ENCODE measurements around the gene MKRN2. TPM values are rescaled to one million over a fixed set of nuclear protein-coding genes. Genes with fewer than 3 reads are reported as not detected.

The MKRN2 gene
- total RNA-seq, 3 donors from 2014 or later: 37.7 to 43.7 (median 37.8) TPM

GRCh38 chr3:12568747-12569146 is 11.9 kb downstream of the MKRN2 start:
- Mint-ChIP-seq H3K9me3 (peaks cover 14% of the 10 kb centered on the region), H3K4me1 (ENCODE audit: low read depth) (peaks cover 20% of the 10 kb centered on the region), H3K36me3 (ENCODE audit: insufficient read depth) (peaks cover 51% of the 10 kb centered on the region), H3K27me3 (ENCODE audit: low read depth) (no peaks in the 10 kb centered on the region), H3K4me3 (no peak overlapping the region)
- ATAC-seq: no peak
- no peak for DNase-seq

GRCh38 chr3:12569836-12570235 is 12.9 kb downstream of the MKRN2 start:
- DNase-seq: no peak
- no peak overlapping the region for H3K4me3 Mint-ChIP-seq
- no peak for ATAC-seq
- H3K4me1 Mint-ChIP-seq (ENCODE audit: low read depth): peaks cover 15% of the 10 kb centered on the region
- peaks cover 10% of the 10 kb centered on the region for H3K9me3 Mint-ChIP-seq
- no peaks in the 10 kb centered on the region for H3K27me3 Mint-ChIP-seq (ENCODE audit: low read depth)
- peaks cover 55% of the 10 kb centered on the region for H3K36me3 Mint-ChIP-seq (ENCODE audit: insufficient read depth)

- peaks cover 5% of the 10 kb centered on the region for H3K4me1 Mint-ChIP-seq (ENCODE audit: low read depth)
Measured at GRCh38 chr3:12571986-12572385, 15.1 kb downstream of the MKRN2 start.

DNA sequence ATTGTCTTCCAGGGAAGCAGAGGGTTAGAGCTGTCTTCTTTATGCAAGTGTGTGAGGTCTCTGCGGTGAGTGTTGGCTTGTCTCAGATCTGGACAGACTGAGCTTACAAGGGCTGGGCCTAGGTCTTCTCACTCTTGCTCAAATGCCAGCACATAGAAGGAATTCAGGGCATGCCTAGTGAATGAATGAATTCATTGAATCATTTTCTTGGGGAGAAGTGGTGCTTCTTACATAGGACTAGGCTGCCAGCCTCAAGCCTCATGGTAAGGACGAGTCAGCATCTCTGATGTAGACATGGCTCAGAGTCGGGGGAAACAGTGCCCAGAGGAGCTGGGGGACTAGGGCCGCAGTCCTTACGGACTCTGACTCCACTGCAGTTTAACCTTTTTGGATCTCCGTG is 17.2 kb downstream of the MKRN2 start:
- Mint-ChIP-seq H3K4me3 (no peak overlapping the region), H3K9me3 (peaks cover 9% of the 10 kb centered on the region), H3K4me1 (ENCODE audit: low read depth) (no peaks in the 10 kb centered on the region), H3K36me3 (ENCODE audit: insufficient read depth) (peaks cover 77% of the 10 kb centered on the region), H3K27me3 (ENCODE audit: low read depth) (no peaks in the 10 kb centered on the region)
- no peak for ATAC-seq
- DNase-seq: no peak

More at GRCh38 chr3:12571986-12572385, 15.1 kb downstream of the MKRN2 start:
- Mint-ChIP-seq H3K27me3 (ENCODE audit: low read depth) (no peaks in the 10 kb centered on the region), H3K4me3 (no peak overlapping the region), H3K9me3 (peaks cover 5% of the 10 kb centered on the region), H3K36me3 (ENCODE audit: insufficient read depth) (peaks cover 62% of the 10 kb centered on the region)
- ATAC-seq: no peak
- no peak for DNase-seq

DNA sequence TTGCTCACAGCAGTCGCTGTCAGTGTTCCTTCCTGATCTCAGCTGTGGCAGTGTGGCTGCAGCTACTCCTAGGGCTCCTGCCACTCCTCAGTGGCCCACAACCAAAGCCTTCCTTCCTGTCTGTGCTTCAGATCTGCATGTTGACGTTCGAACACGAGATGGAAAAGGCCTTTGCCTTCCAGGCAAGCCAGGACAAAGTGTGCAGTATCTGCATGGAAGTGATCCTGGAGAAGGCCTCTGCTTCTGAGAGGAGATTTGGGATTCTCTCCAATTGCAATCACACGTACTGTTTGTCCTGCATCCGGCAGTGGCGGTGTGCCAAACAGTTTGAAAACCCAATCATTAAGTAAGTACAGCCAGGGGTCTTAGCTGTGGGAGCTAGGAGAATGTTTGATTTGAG is 17.8 kb downstream of the MKRN2 start:
- no peak for ATAC-seq
- H3K36me3 Mint-ChIP-seq (ENCODE audit: insufficient read depth): peaks cover 80% of the 10 kb centered on the region

DNA sequence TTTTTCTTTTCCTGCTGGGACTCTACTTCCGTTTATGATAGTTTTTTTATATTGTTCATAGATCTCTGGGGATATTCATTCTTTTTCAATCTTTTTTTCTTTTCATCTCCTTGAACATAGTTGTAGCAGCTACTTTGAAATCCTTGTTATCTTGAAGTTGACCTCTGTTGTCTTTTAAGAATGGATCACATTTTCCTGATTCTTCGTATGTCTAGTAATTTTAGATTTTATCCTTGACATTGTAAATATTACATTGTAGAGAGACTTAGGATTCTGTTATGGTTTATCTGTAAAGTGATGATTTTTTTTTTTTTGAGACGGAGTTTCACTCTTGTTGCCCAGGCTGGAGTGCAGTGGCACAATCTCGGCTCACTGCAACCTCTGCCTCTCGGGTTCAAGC is 20.5 kb downstream of the MKRN2 start:
- Mint-ChIP-seq H3K4me1 (ENCODE audit: low read depth) (no peaks in the 10 kb centered on the region), H3K27me3 (ENCODE audit: low read depth) (no peaks in the 10 kb centered on the region), H3K36me3 (ENCODE audit: insufficient read depth) (peaks cover 68% of the 10 kb centered on the region), H3K4me3 (no peak overlapping the region), H3K9me3 (peaks cover 9% of the 10 kb centered on the region)
- DNase-seq (no peak), ATAC-seq (no peak)

More for the DNA sequence above, 17.8 kb downstream of the MKRN2 start:
- H3K9me3 Mint-ChIP-seq: peaks cover 9% of the 10 kb centered on the region
- no peaks in the 10 kb centered on the region for H3K4me1 Mint-ChIP-seq (ENCODE audit: low read depth)
- no peaks in the 10 kb centered on the region for H3K27me3 Mint-ChIP-seq (ENCODE audit: low read depth)
- no peak for DNase-seq
- H3K4me3 Mint-ChIP-seq: no peak overlapping the region

GRCh38 chr3:12578742-12579141 is 21.9 kb downstream of the MKRN2 start:
- H3K27me3 Mint-ChIP-seq (ENCODE audit: low read depth): no peaks in the 10 kb centered on the region
- ATAC-seq (no peak), DNase-seq (no peak)
- peaks cover 65% of the 10 kb centered on the region for H3K36me3 Mint-ChIP-seq (ENCODE audit: insufficient read depth)
- peaks cover 9% of the 10 kb centered on the region for H3K9me3 Mint-ChIP-seq
- H3K4me3 Mint-ChIP-seq: no peak overlapping the region
- no peaks in the 10 kb centered on the region for H3K4me1 Mint-ChIP-seq (ENCODE audit: low read depth)

DNA sequence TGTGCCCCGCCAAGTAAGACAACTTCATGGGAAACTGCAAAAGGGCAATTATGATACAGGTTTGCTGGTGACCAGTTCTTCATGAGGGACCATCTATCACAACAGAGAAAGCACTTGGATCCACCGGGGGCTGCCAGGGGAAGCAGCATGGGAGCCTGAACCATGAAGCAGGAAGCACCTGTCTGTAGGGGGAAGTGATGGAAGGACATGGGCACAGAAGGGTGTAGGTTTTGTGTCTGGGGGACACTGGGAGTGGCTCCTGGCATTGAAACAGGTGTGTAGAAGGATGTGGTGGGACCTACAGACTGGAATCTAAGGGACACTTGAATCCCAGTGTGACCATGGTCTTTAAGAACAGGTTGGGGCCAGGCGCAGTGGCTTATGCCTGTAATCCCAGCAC is 22.6 kb downstream of the MKRN2 start:
- no peak for DNase-seq
- Mint-ChIP-seq H3K36me3 (ENCODE audit: insufficient read depth) (peaks cover 59% of the 10 kb centered on the region), H3K4me1 (ENCODE audit: low read depth) (no peaks in the 10 kb centered on the region), H3K4me3 (no peak overlapping the region), H3K27me3 (ENCODE audit: low read depth) (no peaks in the 10 kb centered on the region), H3K9me3 (peaks cover 9% of the 10 kb centered on the region)
- ATAC-seq: no peak

GRCh38 chr3:12579905-12580304 is 23.0 kb downstream of the MKRN2 start:
- no peak for ATAC-seq
- Mint-ChIP-seq H3K4me3 (no peak overlapping the region), H3K9me3 (peaks cover 9% of the 10 kb centered on the region), H3K36me3 (ENCODE audit: insufficient read depth) (peaks cover 59% of the 10 kb centered on the region), H3K27me3 (ENCODE audit: low read depth) (no peaks in the 10 kb centered on the region), H3K4me1 (ENCODE audit: low read depth) (no peaks in the 10 kb centered on the region)
- no peak for DNase-seq

DNA sequence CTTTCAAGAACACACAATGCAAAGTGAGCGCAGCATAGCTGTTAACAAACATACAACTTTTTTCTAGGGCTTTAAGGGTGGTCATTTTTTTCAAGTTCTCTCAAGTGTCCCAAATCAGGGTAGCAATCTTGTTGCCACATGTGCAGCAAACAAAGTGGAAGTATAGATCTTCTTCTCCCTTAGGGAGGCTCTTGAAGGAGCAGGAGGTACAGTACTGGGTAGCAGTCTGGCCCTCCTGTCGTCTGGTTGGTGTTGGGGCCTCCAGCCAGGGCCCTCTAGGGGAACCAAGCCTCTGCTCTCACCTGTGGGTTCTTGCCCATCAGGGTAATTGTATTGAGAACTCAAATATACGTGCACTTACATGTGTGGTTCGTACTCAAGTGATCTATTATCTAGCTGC is 25.8 kb downstream of the MKRN2 start:
- Mint-ChIP-seq H3K4me1 (ENCODE audit: low read depth) (no peaks in the 10 kb centered on the region), H3K4me3 (no peak overlapping the region), H3K9me3 (no peaks in the 10 kb centered on the region), H3K36me3 (ENCODE audit: insufficient read depth) (peaks cover 48% of the 10 kb centered on the region), H3K27me3 (ENCODE audit: low read depth) (no peaks in the 10 kb centered on the region)
- DNase-seq (no peak), ATAC-seq (no peak)

- DNase-seq: no peak
- H3K4me1 Mint-ChIP-seq (ENCODE audit: low read depth): no peaks in the 10 kb centered on the region
- no peak for ATAC-seq
- no peaks in the 10 kb centered on the region for H3K9me3 Mint-ChIP-seq
- H3K27me3 Mint-ChIP-seq (ENCODE audit: low read depth): no peaks in the 10 kb centered on the region
- H3K4me3 Mint-ChIP-seq: no peak overlapping the region
- peaks cover 45% of the 10 kb centered on the region for H3K36me3 Mint-ChIP-seq (ENCODE audit: insufficient read depth)
Measured at GRCh38 chr3:12583280-12583679, 26.4 kb downstream of the MKRN2 start.

DNA sequence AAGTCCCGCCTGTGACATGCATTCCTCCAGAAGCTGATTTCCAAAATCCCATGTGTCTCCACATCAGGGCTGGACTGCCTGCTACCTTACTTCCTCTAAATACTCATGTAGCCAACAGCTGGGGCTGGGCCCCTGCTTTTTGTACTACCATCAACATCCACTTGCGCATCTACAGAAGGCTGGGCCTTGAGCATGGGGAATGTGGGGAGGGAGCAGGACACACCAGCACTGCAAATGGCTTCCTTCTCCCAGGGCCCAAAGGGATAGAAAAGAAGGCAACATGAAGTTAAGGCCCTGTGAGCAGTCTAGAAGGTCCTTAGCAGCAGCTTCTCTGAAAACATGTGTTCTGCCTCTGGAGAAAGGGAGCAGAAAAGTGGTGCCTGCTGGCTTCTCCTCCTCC is 27.2 kb downstream of the MKRN2 start:
- DNase-seq: no peak

GRCh38 chr3:12585181-12585580 is 28.3 kb downstream of the MKRN2 start:
- H3K36me3 Mint-ChIP-seq (ENCODE audit: insufficient read depth): peaks cover 42% of the 10 kb centered on the region
- no peaks in the 10 kb centered on the region for H3K27me3 Mint-ChIP-seq (ENCODE audit: low read depth)
- H3K4me3 Mint-ChIP-seq: no peak overlapping the region
- DNase-seq (no peak), ATAC-seq (no peak)
- H3K9me3 Mint-ChIP-seq: no peaks in the 10 kb centered on the region
- no peaks in the 10 kb centered on the region for H3K4me1 Mint-ChIP-seq (ENCODE audit: low read depth)

More for the DNA sequence above, 27.2 kb downstream of the MKRN2 start:
- Mint-ChIP-seq H3K36me3 (ENCODE audit: insufficient read depth) (peaks cover 47% of the 10 kb centered on the region), H3K27me3 (ENCODE audit: low read depth) (no peaks in the 10 kb centered on the region), H3K4me1 (ENCODE audit: low read depth) (no peaks in the 10 kb centered on the region), H3K9me3 (no peaks in the 10 kb centered on the region), H3K4me3 (no peak overlapping the region)
- no peak for ATAC-seq

DNA sequence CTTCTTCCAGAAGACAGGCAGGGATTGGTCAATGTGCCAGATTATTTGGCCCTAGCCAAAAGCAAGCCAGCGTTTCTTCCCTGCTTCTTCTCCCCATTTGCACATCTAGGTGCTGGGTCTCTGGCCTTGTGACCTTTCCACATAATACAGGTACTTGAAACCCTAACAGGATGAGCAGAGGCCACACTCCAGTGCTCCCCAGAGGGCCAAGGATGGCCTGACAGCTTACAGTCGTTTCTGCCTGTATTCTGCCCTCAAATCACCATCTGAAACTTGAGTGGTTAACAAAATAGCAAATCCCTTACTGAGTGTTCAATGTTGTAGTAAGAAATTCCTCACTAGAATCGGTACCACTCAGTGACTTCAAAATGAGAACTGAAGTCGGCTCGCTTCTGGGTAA is 29.1 kb downstream of the MKRN2 start:
- Mint-ChIP-seq H3K4me3 (no peak overlapping the region), H3K36me3 (ENCODE audit: insufficient read depth) (peaks cover 44% of the 10 kb centered on the region)
- no peak for ATAC-seq

DNA sequence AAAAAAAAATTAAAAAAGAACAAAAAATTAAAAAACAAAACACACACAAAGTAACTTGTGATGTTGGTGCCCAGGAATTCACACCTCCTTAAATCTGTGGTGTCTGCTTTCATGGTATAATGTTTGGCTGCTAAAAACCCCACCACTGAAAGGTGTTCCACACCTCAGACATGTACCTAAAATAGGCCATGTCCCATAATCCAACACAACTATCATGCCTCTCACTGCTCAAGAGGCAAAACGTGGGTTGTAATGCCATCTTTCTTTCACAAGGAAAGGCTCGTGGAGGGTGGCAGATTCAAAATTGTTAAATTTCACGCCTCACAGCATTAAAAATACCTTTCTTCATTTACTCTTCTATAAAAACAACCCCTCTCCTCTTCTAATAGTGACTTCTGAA is 29.5 kb downstream of the MKRN2 start:
- ATAC-seq (no peak), DNase-seq (no peak)
- H3K9me3 Mint-ChIP-seq: no peaks in the 10 kb centered on the region
- peaks cover 43% of the 10 kb centered on the region for H3K36me3 Mint-ChIP-seq (ENCODE audit: insufficient read depth)
- H3K4me1 Mint-ChIP-seq (ENCODE audit: low read depth): no peaks in the 10 kb centered on the region
- H3K4me3 Mint-ChIP-seq: no peak overlapping the region
- no peaks in the 10 kb centered on the region for H3K27me3 Mint-ChIP-seq (ENCODE audit: low read depth)

More for the DNA sequence above, 29.1 kb downstream of the MKRN2 start:
- H3K4me1 Mint-ChIP-seq (ENCODE audit: low read depth): no peaks in the 10 kb centered on the region
- H3K27me3 Mint-ChIP-seq (ENCODE audit: low read depth): no peaks in the 10 kb centered on the region
- DNase-seq: no peak
- H3K9me3 Mint-ChIP-seq: no peaks in the 10 kb centered on the region

All from activated T-cell treated with anti-CD3 and anti-CD28 coated beads, Interleukin-2, amount 50 U/mL, for 4 hours (primary cell).